Neutrophil (primary cell): ENCODE measurements around the gene ANXA6.

Source experiments
- H3K27ac ChIP-seq: fragments of 200-600 bp; sonication (generic); 2 replicates; pipeline ENCODE4 v1.5.1; 2016; ENCODE audit warnings: mild to moderate bottlenecking, moderate library complexity
- H3K27me3 ChIP-seq: fragments of 200-600 bp; sonication (generic); 2 replicates; pipeline ENCODE4 v1.6.0; 2016; ENCODE audit warnings: mild to moderate bottlenecking
- H3K36me3 ChIP-seq: fragments of 200-600 bp; sonication (generic); 2 replicates; pipeline ENCODE4 v1.5.1; 2017
- H3K4me1 ChIP-seq, 2 experiments: fragments of 200-600 bp in 1 of 2; sonication (generic) in 1 of 2; 1 replicate in 1 of 2; 2 replicates in 1 of 2; pipeline versions ENCODE4 v1.5.1 to v1.6.1; 2013 to 2016; ENCODE audit warnings: low read depth in 1 of 2, low read length in 1 of 2, mild to moderate bottlenecking in 1 of 2, moderate library complexity in 1 of 2; ENCODE audit not compliant: control insufficient read depth in 1 of 2, insufficient read depth in 1 of 2
- H3K4me3 ChIP-seq, 2 experiments: fragments of 200-600 bp in 1 of 2; sonication (generic) in 1 of 2; 1 replicate in 1 of 2; 2 replicates in 1 of 2; pipeline ENCODE4 v1.5.1; 2013 to 2016; ENCODE audit warnings: low read depth in 1 of 2, low read length in 1 of 2, mild to moderate bottlenecking in 1 of 2, moderate library complexity in 1 of 2
- H3K9me3 ChIP-seq: fragments of 200-600 bp; sonication (generic); 2 replicates; pipeline ENCODE4 v1.5.1; 2016
- CTCF ChIP-seq: fragments of 200-600 bp; sonication (generic); IDR thresholded peaks from 2 replicates; pipeline ENCODE4 v1.5.1; 2016; ENCODE audit warnings: antibody characterized with exemption

Gene ANXA6

DNA sequence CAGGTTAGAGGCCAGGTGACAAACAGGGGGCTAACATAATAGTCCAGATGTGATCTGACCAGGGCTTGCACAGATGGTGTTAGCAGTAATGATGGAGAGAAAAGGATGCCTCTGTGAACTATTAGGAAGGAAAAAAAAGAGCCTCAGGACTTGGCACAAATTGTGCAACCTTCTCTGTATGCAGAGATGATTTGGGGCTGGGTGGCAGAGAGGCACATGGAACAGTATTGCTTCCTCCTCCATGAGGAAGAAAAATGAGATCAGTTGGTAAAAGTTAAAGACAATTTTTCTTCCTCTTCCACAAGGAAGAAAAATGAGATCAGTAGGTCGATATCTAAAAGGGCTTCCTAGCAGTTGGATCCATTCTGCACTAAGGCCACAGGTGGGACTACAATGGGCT lies 13.9 kb upstream of the ANXA6 start:
- no peaks in the 10 kb centered on the region for H3K9me3 ChIP-seq
- no peak overlapping the region for H3K27ac ChIP-seq
- no peak overlapping the region for H3K4me3 ChIP-seq
- TF ChIP-seq CTCF: no peak
- H3K27me3 ChIP-seq: no peaks in the 10 kb centered on the region
- no peaks in the 10 kb centered on the region for H3K4me1 ChIP-seq
- no peaks in the 10 kb centered on the region for H3K36me3 ChIP-seq

GRCh38 chr5:151168602-151169344 lies 11.2 kb upstream of the ANXA6 start:
- TF ChIP-seq CTCF: no peak
- Histone ChIP-seq H3K36me3 (no peaks in the 10 kb centered on the region), H3K9me3 (no peaks in the 10 kb centered on the region), H3K4me3 (no peak overlapping the region), H3K4me1 (peaks cover 5 to 7% of the 10 kb centered on the region in 2 experiments), H3K27me3 (no peaks in the 10 kb centered on the region), H3K27ac (no peak overlapping the region)

- Histone ChIP-seq H3K9me3 (no peaks in the 10 kb centered on the region), H3K27ac (no peak overlapping the region), H3K36me3 (no peaks in the 10 kb centered on the region), H3K27me3 (no peaks in the 10 kb centered on the region), H3K4me3 (no peak overlapping the region), H3K4me1 (peaks cover 5 to 7% of the 10 kb centered on the region in 2 experiments)
- no peak for TF ChIP-seq CTCF
Measured at GRCh38 chr5:151167022-151167421, 9.4 kb upstream of the ANXA6 start.

- TF ChIP-seq CTCF: peak; percentile 93
- Histone ChIP-seq H3K27ac (no peak overlapping the region), H3K4me3 (no peak overlapping the region), H3K27me3 (no peaks in the 10 kb centered on the region), H3K4me1 (peaks cover 5 to 7% of the 10 kb centered on the region in 2 experiments), H3K36me3 (no peaks in the 10 kb centered on the region), H3K9me3 (no peaks in the 10 kb centered on the region)
Measured at GRCh38 chr5:151164687-151165392, 7.3 kb upstream of the ANXA6 start.

DNA sequence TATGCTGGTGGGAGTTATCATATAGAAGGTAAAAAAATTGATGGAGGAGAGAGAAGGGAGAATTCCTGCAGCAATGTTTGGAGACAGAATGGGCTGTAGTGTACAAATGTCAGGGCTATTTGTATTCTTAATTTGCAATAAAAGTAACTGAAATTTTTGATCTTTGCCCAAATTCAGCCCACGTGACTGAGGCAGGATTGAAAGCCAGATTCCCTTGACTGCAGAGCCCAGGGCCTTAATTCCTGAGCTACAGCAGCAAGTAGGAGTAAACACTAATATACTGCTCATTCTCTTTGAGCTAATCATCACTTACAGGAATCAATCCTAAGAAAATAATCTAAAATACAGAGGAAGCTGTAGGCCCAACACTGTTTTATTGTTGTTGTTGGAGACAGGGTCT lies 5.2 kb upstream of the ANXA6 start:
- H3K4me3 ChIP-seq: no peak overlapping the region
- H3K4me1 ChIP-seq: peaks cover 13 to 15% of the 10 kb centered on the region in 2 experiments
- no peaks in the 10 kb centered on the region for H3K27me3 ChIP-seq
- H3K27ac ChIP-seq: no peak overlapping the region
- H3K36me3 ChIP-seq: no peaks in the 10 kb centered on the region
- TF ChIP-seq CTCF: no peak
- no peaks in the 10 kb centered on the region for H3K9me3 ChIP-seq
